A673 (cell line): ENCODE data around the gene NMUR1.

Experiments
- EZH2 ChIP-seq: fragments of 200-600 bp; sonication (generic); IDR thresholded peaks from 2 replicates; pipeline ENCODE4 v1.6.1; 2017; ENCODE audit warnings: borderline replicate concordance, low read depth, mild to moderate bottlenecking, mixed read lengths, antibody characterized with exemption, low read length; ENCODE audit not compliant: poor library complexity, severe bottlenecking
- TF ChIP-seq, protein P1 (sequence below): fragments of 300-800, 200-600 bp; sonication (generic); conservative IDR thresholded peaks from 2 replicates; pipeline ENCODE4 v1.5.1; 2017; ENCODE audit warnings: low read depth, mild to moderate bottlenecking, antibody characterized with exemption, low read length, moderate library complexity, mixed read lengths

GRCh38 chr2:231525248-231526163 is 4.7 kb downstream of the NMUR1 start:
- TF ChIP-seq, protein P1, sequence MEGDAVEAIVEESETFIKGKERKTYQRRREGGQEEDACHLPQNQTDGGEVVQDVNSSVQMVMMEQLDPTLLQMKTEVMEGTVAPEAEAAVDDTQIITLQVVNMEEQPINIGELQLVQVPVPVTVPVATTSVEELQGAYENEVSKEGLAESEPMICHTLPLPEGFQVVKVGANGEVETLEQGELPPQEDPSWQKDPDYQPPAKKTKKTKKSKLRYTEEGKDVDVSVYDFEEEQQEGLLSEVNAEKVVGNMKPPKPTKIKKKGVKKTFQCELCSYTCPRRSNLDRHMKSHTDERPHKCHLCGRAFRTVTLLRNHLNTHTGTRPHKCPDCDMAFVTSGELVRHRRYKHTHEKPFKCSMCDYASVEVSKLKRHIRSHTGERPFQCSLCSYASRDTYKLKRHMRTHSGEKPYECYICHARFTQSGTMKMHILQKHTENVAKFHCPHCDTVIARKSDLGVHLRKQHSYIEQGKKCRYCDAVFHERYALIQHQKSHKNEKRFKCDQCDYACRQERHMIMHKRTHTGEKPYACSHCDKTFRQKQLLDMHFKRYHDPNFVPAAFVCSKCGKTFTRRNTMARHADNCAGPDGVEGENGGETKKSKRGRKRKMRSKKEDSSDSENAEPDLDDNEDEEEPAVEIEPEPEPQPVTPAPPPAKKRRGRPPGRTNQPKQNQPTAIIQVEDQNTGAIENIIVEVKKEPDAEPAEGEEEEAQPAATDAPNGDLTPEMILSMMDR, result no peak
- TF ChIP-seq EZH2, result no peak
